Muscle layer of colon (tissue), 2 donors: ENCODE measurements around the gene ACSS1.

ENCODE experiments used
- H3K27ac ChIP-seq: one replicate; pipeline ENCODE4 v1.7.0; 2013; ENCODE audit warnings: low read depth, mild to moderate bottlenecking, low read length, moderate library complexity
- H3K27me3 ChIP-seq, 2 donors: one replicate each; pipeline ENCODE4 v1.7.0; 2013; ENCODE audit warnings: low read length in 2 of 2, mild to moderate bottlenecking in 2 of 2; ENCODE audit not compliant: insufficient read depth in 2 of 2, control insufficient read depth in 1 of 2
- H3K36me3 ChIP-seq: one replicate; pipeline ENCODE4 v1.7.0; 2013; ENCODE audit warnings: mild to moderate bottlenecking, low read length; ENCODE audit not compliant: insufficient read depth
- H3K4me1 ChIP-seq: one replicate; pipeline ENCODE4 v1.7.0; 2013; ENCODE audit warnings: mild to moderate bottlenecking, low read length; ENCODE audit not compliant: insufficient read depth
- H3K4me3 ChIP-seq, 2 donors: one replicate each; pipeline ENCODE4 v1.7.0; 2013; ENCODE audit warnings: low read length in 2 of 2, low read depth in 1 of 2, mild to moderate bottlenecking in 1 of 2, moderate library complexity in 1 of 2
- H3K9ac ChIP-seq: one replicate; pipeline ENCODE4 v1.7.0; 2013; ENCODE audit warnings: low read length
- H3K9me3 ChIP-seq: one replicate; pipeline ENCODE4 v1.7.0; 2013; ENCODE audit warnings: mild to moderate bottlenecking, low read length
- donor health status: abdominal sarcoma.
- donor health status: Adenocarcinoma of cecum.

The ACSS1 gene

DNA sequence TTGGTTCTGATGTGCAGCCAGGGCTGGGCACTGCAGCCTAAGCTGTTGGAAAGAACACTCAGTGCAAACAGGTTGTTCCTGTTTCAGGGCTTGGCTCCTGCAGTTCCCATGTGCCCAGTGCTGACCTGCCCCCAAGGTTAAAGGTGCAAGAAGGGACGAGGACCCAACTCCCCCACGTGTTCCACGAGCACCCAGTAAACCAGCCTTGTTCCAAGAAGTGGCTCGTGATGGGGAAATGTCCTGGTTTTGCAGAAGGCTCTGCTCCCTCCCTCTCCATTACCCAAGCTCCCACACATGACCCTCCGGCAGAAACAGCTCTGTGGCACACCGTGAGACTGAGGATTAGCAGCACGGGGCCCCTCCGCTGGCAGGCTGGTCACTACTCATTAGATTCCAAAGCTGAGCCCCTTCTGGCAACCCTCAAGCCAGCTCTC lies 9.4 kb downstream of the ACSS1 start:
- no peak overlapping the region for H3K4me3 ChIP-seq
- H3K27me3 ChIP-seq: no peaks in the 10 kb centered on the region
- H3K36me3 ChIP-seq: peaks cover 26% of the 10 kb centered on the region
- H3K9me3 ChIP-seq: no peaks in the 10 kb centered on the region
- no peak overlapping the region for H3K9ac ChIP-seq
- peaks cover 58% of the 10 kb centered on the region for H3K4me1 ChIP-seq
- H3K27ac ChIP-seq: no peak overlapping the region

DNA sequence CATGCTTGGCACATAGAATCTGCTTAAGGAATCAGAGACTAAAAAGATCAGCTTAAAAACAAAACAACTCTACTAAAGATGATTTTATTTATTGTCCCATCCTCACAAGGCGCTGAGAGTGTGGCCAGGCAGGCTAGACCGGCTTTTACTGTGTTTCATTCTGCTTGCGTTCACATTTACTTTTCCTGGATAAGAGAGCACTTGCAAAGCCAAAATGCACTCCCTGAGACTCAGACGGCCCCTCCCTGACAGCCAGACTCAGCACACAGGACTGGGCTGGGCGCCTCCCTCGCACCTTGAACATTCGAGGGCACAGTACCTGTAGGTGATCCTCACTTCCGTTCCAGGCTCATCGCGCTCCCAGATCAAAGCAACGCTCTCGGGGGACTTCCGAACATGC lies 10.2 kb downstream of the ACSS1 start:
- Histone ChIP-seq H3K9ac (no peak overlapping the region), H3K27ac (no peak overlapping the region), H3K4me3 (no peak overlapping the region), H3K4me1 (peaks cover 57% of the 10 kb centered on the region), H3K36me3 (peaks cover 26% of the 10 kb centered on the region), H3K27me3 (no peaks in the 10 kb centered on the region), H3K9me3 (no peaks in the 10 kb centered on the region)

- H3K9ac ChIP-seq: no peak overlapping the region
- peaks cover 26% of the 10 kb centered on the region for H3K36me3 ChIP-seq
- no peak overlapping the region for H3K27ac ChIP-seq
- H3K9me3 ChIP-seq: no peaks in the 10 kb centered on the region
- H3K4me3 ChIP-seq: no peak overlapping the region
- H3K4me1 ChIP-seq: peaks cover 54% of the 10 kb centered on the region
- no peaks in the 10 kb centered on the region for H3K27me3 ChIP-seq
Observed at GRCh38 chr20:25046736-25047666, 10.9 kb downstream of the ACSS1 start.

- no peak overlapping the region for H3K4me3 ChIP-seq
- H3K27ac ChIP-seq: no peak overlapping the region
- H3K4me1 ChIP-seq: peaks cover 56% of the 10 kb centered on the region
- no peak overlapping the region for H3K9ac ChIP-seq
- no peaks in the 10 kb centered on the region for H3K9me3 ChIP-seq
- H3K36me3 ChIP-seq: peaks cover 30% of the 10 kb centered on the region
- H3K27me3 ChIP-seq: no peaks in the 10 kb centered on the region
Observed at GRCh38 chr20:25046181-25046641, 11.7 kb downstream of the ACSS1 start.

DNA sequence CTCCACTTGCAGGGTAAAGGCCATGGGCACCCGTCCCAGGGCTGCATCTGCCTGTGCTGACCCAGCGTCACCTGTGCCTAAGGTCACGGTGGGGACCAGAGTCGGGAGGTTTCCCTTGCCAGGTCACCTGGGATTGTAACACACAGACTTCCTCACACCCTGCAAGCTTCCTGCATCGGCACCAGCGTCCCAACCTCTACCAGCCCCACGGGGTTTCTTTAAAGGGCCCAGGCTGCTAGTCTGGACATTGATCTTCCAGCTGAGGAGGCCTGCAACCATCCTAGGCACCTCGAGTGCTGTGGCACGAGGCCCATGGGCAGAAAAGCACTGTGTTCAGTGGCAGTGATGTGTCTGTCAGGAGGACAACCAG lies 12.6 kb downstream of the ACSS1 start:
- H3K27ac ChIP-seq: no peak overlapping the region
- H3K4me3 ChIP-seq: no peak overlapping the region
- no peaks in the 10 kb centered on the region for H3K9me3 ChIP-seq
- H3K27me3 ChIP-seq: no peaks in the 10 kb centered on the region
- H3K9ac ChIP-seq: no peak overlapping the region
- peaks cover 30% of the 10 kb centered on the region for H3K36me3 ChIP-seq
- peaks cover 59% of the 10 kb centered on the region for H3K4me1 ChIP-seq

GRCh38 chr20:25044660-25045342 lies 13.1 kb downstream of the ACSS1 start:
- H3K36me3 ChIP-seq: peaks cover 30% of the 10 kb centered on the region
- peaks cover 59% of the 10 kb centered on the region for H3K4me1 ChIP-seq
- no peak overlapping the region for H3K9ac ChIP-seq
- H3K9me3 ChIP-seq: no peaks in the 10 kb centered on the region
- no peak overlapping the region for H3K27ac ChIP-seq
- no peaks in the 10 kb centered on the region for H3K27me3 ChIP-seq
- H3K4me3 ChIP-seq: no peak overlapping the region

- no peaks in the 10 kb centered on the region for H3K9me3 ChIP-seq
- H3K4me3 ChIP-seq: no peak overlapping the region
- H3K27ac ChIP-seq: no peak overlapping the region
- H3K27me3 ChIP-seq: no peaks in the 10 kb centered on the region
- no peak overlapping the region for H3K9ac ChIP-seq
- peaks cover 30% of the 10 kb centered on the region for H3K36me3 ChIP-seq
- peaks cover 59% of the 10 kb centered on the region for H3K4me1 ChIP-seq
Observed at GRCh38 chr20:25044261-25044560, 13.7 kb downstream of the ACSS1 start.

- Histone ChIP-seq H3K27ac (peak overlapping the region; percentile 49), H3K4me3 (no peak overlapping the region), H3K9ac (no peak overlapping the region)
Observed at GRCh38 chr20:25043499-25044260, 14.3 kb downstream of the ACSS1 start.

GRCh38 chr20:25042531-25043498 lies 15.1 kb downstream of the ACSS1 start:
- Histone ChIP-seq H3K4me3 (no peak overlapping the region), H3K36me3 (peaks cover 29% of the 10 kb centered on the region), H3K4me1 (peaks cover 59% of the 10 kb centered on the region), H3K27ac (peak overlapping the region; percentile 49), H3K9me3 (no peaks in the 10 kb centered on the region), H3K27me3 (no peaks in the 10 kb centered on the region), H3K9ac (no peak overlapping the region)

More at GRCh38 chr20:25043499-25044260, 14.3 kb downstream of the ACSS1 start:
- Histone ChIP-seq H3K9me3 (no peaks in the 10 kb centered on the region), H3K27me3 (no peaks in the 10 kb centered on the region), H3K4me1 (peaks cover 59% of the 10 kb centered on the region), H3K36me3 (peaks cover 30% of the 10 kb centered on the region)

GRCh38 chr20:25041813-25042530 lies 16.0 kb downstream of the ACSS1 start:
- H3K4me3 ChIP-seq: no peak overlapping the region
- no peaks in the 10 kb centered on the region for H3K9me3 ChIP-seq
- H3K36me3 ChIP-seq: peaks cover 21% of the 10 kb centered on the region
- H3K9ac ChIP-seq: no peak overlapping the region
- H3K27me3 ChIP-seq: no peaks in the 10 kb centered on the region
- peaks cover 68% of the 10 kb centered on the region for H3K4me1 ChIP-seq
- peak overlapping the region; percentile 66 for H3K27ac ChIP-seq
